HepG2 (cell line): ENCODE results near the gene CASKIN1. TPM values are rescaled to one million over a fixed set of nuclear protein-coding genes. Genes with fewer than 3 reads are reported as not detected.

ENCODE experiments used
- ARID2 ChIP-seq: sonication (generic); formaldehyde crosslinking; IDR thresholded peaks from 2 replicates; pipeline ENCODE4 v1.8.1; 2022; ENCODE audit warnings: mild to moderate bottlenecking, missing genetic modification reagents, borderline replicate concordance
- ARNTL ChIP-seq: sonication (generic); formaldehyde crosslinking; IDR thresholded peaks from 2 replicates; pipeline ENCODE4 v1.4.0; 2020; ENCODE audit warnings: mild to moderate bottlenecking, missing genetic modification reagents
- ATF7 ChIP-seq, 2 experiments: fragments of 450-650 bp in 1 of 2; sonication (generic) in 1 of 2; formaldehyde crosslinking in 1 of 2; IDR thresholded peaks; 2 replicates each; pipeline versions ENCODE4 v1.4.0 to v1.6.1; 2016 to 2020; ENCODE audit warnings: antibody characterized with exemption in 1 of 2, mild to moderate bottlenecking in 1 of 2, missing genetic modification reagents in 1 of 2
- CCAR2 ChIP-seq: fragments of 200-400 bp; formaldehyde crosslinking; optimal IDR thresholded peaks from 2 replicates; pipeline ENCODE3; 2018; ENCODE audit warnings: low read depth, mild to moderate bottlenecking, low read length, moderate library complexity
- CHCHD3 ChIP-seq: sonication (generic); formaldehyde crosslinking; IDR thresholded peaks from 2 replicates; pipeline ENCODE4 v1.8.0; 2022; ENCODE audit warnings: mild to moderate bottlenecking, missing genetic modification reagents, moderate library complexity
- ESRRA ChIP-seq: sonication (generic); formaldehyde crosslinking; IDR thresholded peaks from 2 replicates; pipeline ENCODE4 v1.5.1; 2020; ENCODE audit warnings: mild to moderate bottlenecking, low read depth, missing genetic modification reagents
- MTF2 ChIP-seq: sonication (generic); formaldehyde crosslinking; IDR thresholded peaks from 2 replicates; pipeline ENCODE4 v1.5.0; 2020; ENCODE audit warnings: missing genetic modification reagents, borderline replicate concordance
- MYNN ChIP-seq: sonication (generic); formaldehyde crosslinking; IDR thresholded peaks from 2 replicates; pipeline ENCODE4 v1.4.0; 2020; ENCODE audit warnings: mild to moderate bottlenecking, low read depth, missing genetic modification reagents
- NBN ChIP-seq: fragments of 450-650 bp; conservative IDR thresholded peaks from 2 replicates; pipeline ENCODE4 v1.6.1; 2017
- NFATC3 ChIP-seq: sonication (generic); formaldehyde crosslinking; IDR thresholded peaks from 2 replicates; pipeline ENCODE4 v1.5.1; 2020; ENCODE audit warnings: mild to moderate bottlenecking, missing genetic modification reagents
- NFIC ChIP-seq: IDR thresholded peaks from 2 replicates; pipeline ENCODE4 v1.6.1; 2012; ENCODE audit warnings: mild to moderate bottlenecking, low read length, inconsistent platforms
- NFKBIZ ChIP-seq: IDR thresholded peaks from 2 replicates; pipeline ENCODE4 v1.6.1; 2018; ENCODE audit warnings: missing genetic modification reagents, missing compliant biosample characterization
- RFXANK ChIP-seq: IDR thresholded peaks from 2 replicates; pipeline ENCODE4 v1.6.1; 2016
- TAF1 ChIP-seq: sonication (generic); formaldehyde crosslinking; IDR thresholded peaks from 2 replicates; pipeline ENCODE4 v1.4.0; 2020; ENCODE audit warnings: missing genetic modification reagents
- ZFP82 ChIP-seq: sonication (generic); formaldehyde crosslinking; IDR thresholded peaks from 2 replicates; pipeline ENCODE4 v1.5.1; 2020; ENCODE audit warnings: mild to moderate bottlenecking, missing genetic modification reagents, borderline replicate concordance
- ZFP90 ChIP-seq: sonication (generic); formaldehyde crosslinking; IDR thresholded peaks from 2 replicates; pipeline ENCODE4 v1.8.0; 2022; ENCODE audit warnings: missing genetic modification reagents, mild to moderate bottlenecking, inconsistent platforms, borderline replicate concordance
- ZNF335 ChIP-seq: sonication (generic); formaldehyde crosslinking; IDR thresholded peaks from 2 replicates; pipeline ENCODE4 v1.4.0; 2020; ENCODE audit warnings: missing genetic modification reagents
- ZNF350 ChIP-seq: sonication (generic); formaldehyde crosslinking; IDR thresholded peaks from 2 replicates; pipeline ENCODE4 v1.4.0; 2020; ENCODE audit warnings: mild to moderate bottlenecking, low read depth, missing genetic modification reagents, borderline replicate concordance
- ZNF460 ChIP-seq: sonication (generic); formaldehyde crosslinking; IDR thresholded peaks from 2 replicates; pipeline ENCODE4 v1.5.1; 2020; ENCODE audit warnings: missing genetic modification reagents, mild to moderate bottlenecking, borderline replicate concordance
- ZNF484 ChIP-seq: sonication (generic); formaldehyde crosslinking; IDR thresholded peaks from 2 replicates; pipeline ENCODE4 v1.5.1; 2020; ENCODE audit warnings: mild to moderate bottlenecking, low read depth, missing genetic modification reagents, borderline replicate concordance
- polyA plus RNA-seq, 8 experiments: library from polyadenylated mRNA; depleted of rRNA in 3 of 8; stranded (reverse) in 7 of 8; unstranded in 1 of 8; fragments of >200 nt; fragmentation: Illumina TruSeq in 4 of 8; extraction: Trizol in 4 of 8; gene quantifications; 2 replicates each; pipeline versions ENCODE4 v1.2.1 to v1.2.3, GENCODE V29; 2011 to 2016; ENCODE audit warnings: low read depth in 4 of 8, missing spikeins in 1 of 8, mixed read lengths in 1 of 8; ENCODE audit not compliant: insufficient read depth in 1 of 8
- total RNA-seq, 5 experiments: library from RNA; depleted of rRNA; stranded (reverse); fragments of >200 nt; fragmentation: Illumina TruSeq; extraction: Trizol; gene quantifications; 2 replicates each; pipeline ENCODE4 v1.2.3, GENCODE V29; 2016; ENCODE audit warnings: low read depth in 1 of 5
- TF ChIP-seq, protein P1 (sequence below): sonication (generic); formaldehyde crosslinking; IDR thresholded peaks from 2 replicates; pipeline ENCODE4 v1.4.0; 2020; ENCODE audit warnings: low read depth, mild to moderate bottlenecking, missing genetic modification reagents
- TF ChIP-seq, protein P2 (sequence below): IDR thresholded peaks from 2 replicates; pipeline ENCODE4 v1.6.1; 2016; ENCODE audit warnings: missing biosample characterization, missing genetic modification reagents, low read depth
- TF ChIP-seq, protein P3 (sequence below): sonication (generic); formaldehyde crosslinking; IDR thresholded peaks from 2 replicates; pipeline ENCODE4 v1.4.0; 2020; ENCODE audit warnings: missing genetic modification reagents, borderline replicate concordance
- TF ChIP-seq, protein P4 (sequence below): sonication (generic); formaldehyde crosslinking; IDR thresholded peaks from 2 replicates; pipeline ENCODE4 v1.4.0; 2020; ENCODE audit warnings: missing genetic modification reagents, mild to moderate bottlenecking, borderline replicate concordance

Gene CASKIN1
- total and polyA plus RNA-seq, 2 of the 13 experiments (the other 11 are each of a cell fraction or from before 2014, with no cell fraction given), result 1.2 to 2.2 TPM

DNA sequence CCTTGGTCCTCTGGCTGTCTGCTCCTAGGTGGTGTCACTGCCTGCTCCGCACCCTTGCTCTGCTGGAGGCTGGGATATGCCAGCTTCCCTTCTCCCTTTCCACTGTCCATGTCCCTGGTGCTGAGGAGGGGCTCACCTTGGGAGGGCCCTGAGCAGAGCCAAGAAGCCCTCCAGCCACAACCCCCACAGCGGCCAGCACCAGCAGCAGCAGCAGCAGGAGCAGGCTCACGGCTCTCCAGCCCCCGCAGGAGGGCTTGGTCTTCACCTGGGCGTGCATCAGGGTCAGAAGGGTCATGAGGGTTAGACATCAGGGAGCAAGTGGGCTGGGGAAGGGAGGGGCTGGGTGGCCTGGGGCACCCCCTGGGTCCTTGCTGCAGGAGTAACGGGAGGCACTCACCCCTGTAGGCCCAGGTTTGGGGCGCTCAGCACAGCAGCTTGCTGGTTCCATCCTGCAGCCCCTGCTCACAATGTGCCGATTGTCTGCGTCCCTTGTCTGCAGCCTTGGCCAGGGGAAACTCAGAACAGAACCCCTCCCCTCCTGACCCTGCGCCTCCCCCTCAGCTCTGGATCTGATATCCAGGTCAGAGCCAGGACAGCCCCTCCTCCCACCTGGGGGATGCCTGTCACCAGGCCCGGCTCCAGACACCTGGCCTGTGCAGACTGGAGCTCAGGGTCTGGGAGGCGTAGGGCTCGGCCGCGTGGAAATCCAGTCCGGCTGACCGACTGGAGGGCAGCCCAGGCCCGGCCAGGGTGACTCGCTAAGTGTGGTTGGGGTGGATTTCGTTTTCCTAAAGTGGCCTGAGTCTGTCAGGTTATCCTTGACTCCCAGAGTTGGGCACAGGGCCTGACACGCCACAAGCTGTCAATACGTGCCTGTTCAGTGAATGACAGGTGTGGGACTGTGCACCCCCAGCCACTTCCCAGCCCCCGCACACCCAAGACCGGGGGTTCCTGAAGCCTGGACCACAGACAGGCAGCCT, 14.3 kb upstream of the CASKIN1 start, which contains the start of gene BRICD5 (continued):
- TF ChIP-seq ESRRA (CRISPR knock-in tag) (no peak), MYNN (CRISPR knock-in tag) (no peak), ZFP82 (CRISPR knock-in tag) (no peak), ZNF350 (no peak), RFXANK (CRISPR knock-in tag) (no peak), NBN (no peak), ZNF484 (CRISPR knock-in tag) (no peak), ZNF460 (CRISPR knock-in tag) (no peak), CHCHD3 (CRISPR knock-in tag) (no peak), NFKBIZ (no peak), NFATC3 (no peak), CCAR2 (no peak), ATF7 (IDR thresholded peaks at IDR 0.05) (no peak), ATF7 (CRISPR knock-in tag; IDR thresholded peaks at IDR 0.05) (no peak), NFIC (no peak), ZNF335 (CRISPR knock-in tag) (no peak), ARNTL (CRISPR knock-in tag) (no peak), TAF1 (CRISPR knock-in tag) (no peak), ARID2 (no peak), MTF2 (CRISPR knock-in tag) (no peak), ZFP90 (CRISPR knock-in tag) (no peak)
- TF ChIP-seq, protein P1, sequence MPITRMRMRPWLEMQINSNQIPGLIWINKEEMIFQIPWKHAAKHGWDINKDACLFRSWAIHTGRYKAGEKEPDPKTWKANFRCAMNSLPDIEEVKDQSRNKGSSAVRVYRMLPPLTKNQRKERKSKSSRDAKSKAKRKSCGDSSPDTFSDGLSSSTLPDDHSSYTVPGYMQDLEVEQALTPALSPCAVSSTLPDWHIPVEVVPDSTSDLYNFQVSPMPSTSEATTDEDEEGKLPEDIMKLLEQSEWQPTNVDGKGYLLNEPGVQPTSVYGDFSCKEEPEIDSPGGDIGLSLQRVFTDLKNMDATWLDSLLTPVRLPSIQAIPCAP (CRISPR knock-in tag), result no peak
- TF ChIP-seq, protein P2, sequence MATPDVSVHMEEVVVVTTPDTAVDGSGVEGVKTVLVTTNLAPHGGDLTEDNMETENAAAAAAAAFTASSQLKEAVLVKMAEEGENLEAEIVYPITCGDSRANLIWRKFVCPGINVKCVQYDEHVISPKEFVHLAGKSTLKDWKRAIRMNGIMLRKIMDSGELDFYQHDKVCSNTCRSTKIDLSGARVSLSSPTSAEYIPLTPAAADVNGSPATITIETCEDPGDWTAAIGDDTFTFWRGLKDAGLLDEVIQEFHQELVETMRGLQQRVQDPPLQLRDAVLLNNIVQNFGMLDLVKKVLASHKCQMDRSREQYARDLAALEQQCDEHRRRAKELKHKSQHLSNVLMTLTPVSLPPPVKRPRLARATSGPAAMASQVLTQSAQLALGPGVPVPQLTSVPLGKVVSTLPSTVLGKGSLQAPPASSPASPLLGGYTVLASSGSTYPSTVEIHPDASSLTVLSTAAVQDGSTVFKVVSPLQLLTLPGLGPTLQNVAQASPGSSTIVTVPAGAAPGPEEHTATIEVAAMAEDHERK, result no peak
- TF ChIP-seq, protein P3, sequence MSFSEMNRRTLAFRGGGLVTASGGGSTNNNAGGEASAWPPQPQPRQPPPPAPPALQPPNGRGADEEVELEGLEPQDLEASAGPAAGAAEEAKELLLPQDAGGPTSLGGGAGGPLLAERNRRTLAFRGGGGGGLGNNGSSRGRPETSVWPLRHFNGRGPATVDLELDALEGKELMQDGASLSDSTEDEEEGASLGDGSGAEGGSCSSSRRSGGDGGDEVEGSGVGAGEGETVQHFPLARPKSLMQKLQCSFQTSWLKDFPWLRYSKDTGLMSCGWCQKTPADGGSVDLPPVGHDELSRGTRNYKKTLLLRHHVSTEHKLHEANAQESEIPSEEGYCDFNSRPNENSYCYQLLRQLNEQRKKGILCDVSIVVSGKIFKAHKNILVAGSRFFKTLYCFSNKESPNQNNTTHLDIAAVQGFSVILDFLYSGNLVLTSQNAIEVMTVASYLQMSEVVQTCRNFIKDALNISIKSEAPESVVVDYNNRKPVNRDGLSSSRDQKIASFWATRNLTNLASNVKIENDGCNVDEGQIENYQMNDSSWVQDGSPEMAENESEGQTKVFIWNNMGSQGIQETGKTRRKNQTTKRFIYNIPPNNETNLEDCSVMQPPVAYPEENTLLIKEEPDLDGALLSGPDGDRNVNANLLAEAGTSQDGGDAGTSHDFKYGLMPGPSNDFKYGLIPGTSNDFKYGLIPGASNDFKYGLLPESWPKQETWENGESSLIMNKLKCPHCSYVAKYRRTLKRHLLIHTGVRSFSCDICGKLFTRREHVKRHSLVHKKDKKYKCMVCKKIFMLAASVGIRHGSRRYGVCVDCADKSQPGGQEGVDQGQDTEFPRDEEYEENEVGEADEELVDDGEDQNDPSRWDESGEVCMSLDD (CRISPR knock-in tag), result no peak
- TF ChIP-seq, protein P4, sequence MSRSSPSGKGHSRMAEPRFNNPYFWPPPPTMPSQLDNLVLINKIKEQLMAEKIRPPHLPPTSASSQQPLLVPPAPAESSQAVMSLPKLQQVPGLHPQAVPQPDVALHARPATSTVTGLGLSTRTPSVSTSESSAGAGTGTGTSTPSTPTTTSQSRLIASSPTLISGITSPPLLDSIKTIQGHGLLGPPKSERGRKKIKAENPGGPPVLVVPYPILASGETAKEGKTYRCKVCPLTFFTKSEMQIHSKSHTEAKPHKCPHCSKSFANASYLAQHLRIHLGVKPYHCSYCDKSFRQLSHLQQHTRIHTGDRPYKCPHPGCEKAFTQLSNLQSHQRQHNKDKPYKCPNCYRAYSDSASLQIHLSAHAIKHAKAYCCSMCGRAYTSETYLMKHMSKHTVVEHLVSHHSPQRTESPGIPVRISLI (CRISPR knock-in tag), result no peak
